H1 (cell line): ENCODE measurements around the gene FOXN3. TPM values are rescaled to one million over a fixed set of nuclear protein-coding genes. Genes with fewer than 3 reads are reported as not detected.

Experiments
- CTCF ChIA-PET: fragments of 300-600 bp; sonication (Branson Sonifier 250); formaldehyde crosslinking; loops from one replicate; lab custom pipeline; 2021; ENCODE audit not compliant: partially characterized antibody; lab: Charles Lee
- POLR2A ChIA-PET: fragments of 300-600 bp; sonication (Branson Sonifier 250); formaldehyde crosslinking; loops from one replicate; lab custom pipeline; 2021; ENCODE audit warnings: inconsistent platforms; ENCODE audit not compliant: partially characterized antibody; lab: Charles Lee
- DNase-seq, 2 experiments: peaks; one replicate each; pipeline versions ENCODE4 v3.0.0 to v3.0.0-alpha.2; 2010 to 2022; ENCODE audit warnings: low spot score in 2 of 2, low read depth in 1 of 2, mixed read lengths in 1 of 2
- FAIRE-seq: peaks from 2 replicates; lab custom pipeline; 2011; peaks lifted over from hg19 to GRCh38; lab: Jason Lieb, UNC
- H2AFZ ChIP-seq: 2 replicates; pipeline ENCODE4 v1.8.1; 2012; ENCODE audit warnings: low read length, inconsistent platforms
- H2AK5ac ChIP-seq: 2 replicates; pipeline ENCODE4 v1.6.1; 2013; ENCODE audit warnings: low read depth, low read length
- H2BK120ac ChIP-seq: replicated peaks from 2 replicates; pipeline ENCODE3; 2013; ENCODE audit warnings: low read depth, low read length, inconsistent platforms
- H2BK12ac ChIP-seq: 2 replicates; pipeline ENCODE4 v1.6.1; 2013; ENCODE audit warnings: low read depth, low read length
- H2BK15ac ChIP-seq: 2 replicates; pipeline ENCODE4 v1.6.1; 2013; ENCODE audit warnings: low read length
- H2BK20ac ChIP-seq: 2 replicates; pipeline ENCODE4 v1.6.1; 2013; ENCODE audit warnings: low read length
- H2BK5ac ChIP-seq: 2 replicates; pipeline ENCODE4 v1.6.1; 2013; ENCODE audit warnings: low read depth, low read length
- H3K14ac ChIP-seq: 2 replicates; pipeline ENCODE4 v1.6.1; 2013; ENCODE audit warnings: inconsistent platforms; ENCODE audit not compliant: insufficient read length
- H3K18ac ChIP-seq: 2 replicates; pipeline ENCODE4 v1.6.1; 2013; ENCODE audit warnings: low read length; ENCODE audit errors: extremely low read depth
- H3K23ac ChIP-seq: 2 replicates; pipeline ENCODE4 v1.6.1; 2013; ENCODE audit warnings: inconsistent platforms; ENCODE audit not compliant: insufficient read length
- H3K23me2 ChIP-seq: 2 replicates; pipeline ENCODE4 v1.6.1; 2013; ENCODE audit warnings: low read depth, low read length
- H3K27ac ChIP-seq: 2 replicates; pipeline ENCODE4 v1.6.1; 2011; ENCODE audit warnings: low read depth, low read length, inconsistent platforms
- H3K27me3 ChIP-seq, 4 experiments: replicated peaks in 1 of 4; 1 replicate in 1 of 4; 2 replicates in 3 of 4; pipeline versions ENCODE4 v1.6.1 to v1.8.1; 2011 to 2013; ENCODE audit warnings: low read length in 3 of 4, mild to moderate bottlenecking in 3 of 4, inconsistent platforms in 2 of 4, mixed read lengths in 2 of 4, moderate library complexity in 1 of 4; ENCODE audit not compliant: control insufficient read depth in 3 of 4, insufficient read depth in 3 of 4; ENCODE audit errors: extremely low read depth in 1 of 4
- H3K36me3 ChIP-seq, 4 experiments: 2 replicates each; pipeline versions ENCODE4 v1.6.1 to v1.8.1; 2011 to 2013; ENCODE audit warnings: mild to moderate bottlenecking in 4 of 4, low read length in 3 of 4, moderate library complexity in 2 of 4, control low read depth in 1 of 4, inconsistent platforms in 1 of 4; ENCODE audit not compliant: insufficient read depth in 4 of 4, control insufficient read depth in 2 of 4
- H3K4ac ChIP-seq: replicated peaks from 2 replicates; pipeline ENCODE3; 2013; ENCODE audit warnings: low read length, low read depth, mixed read lengths, inconsistent platforms; ENCODE audit not compliant: insufficient read length
- H3K4me1 ChIP-seq, 4 experiments: replicated peaks in 1 of 4; 1 replicate in 1 of 4; 2 replicates in 3 of 4; pipeline versions ENCODE4 v1.6.1 to v1.8.1; 2011 to 2013; ENCODE audit warnings: low read length in 3 of 4, inconsistent platforms in 2 of 4, mixed read lengths in 1 of 4; ENCODE audit not compliant: insufficient read depth in 4 of 4, control insufficient read depth in 3 of 4
- H3K4me2 ChIP-seq, 2 experiments: 2 replicates each; pipeline versions ENCODE4 v1.6.1 to v1.8.1; 2011 to 2013; ENCODE audit warnings: low read depth in 2 of 2, low read length in 2 of 2, control low read depth in 1 of 2, inconsistent platforms in 1 of 2, mild to moderate bottlenecking in 1 of 2; ENCODE audit not compliant: insufficient read depth in 1 of 2
- H3K4me3 ChIP-seq, 4 experiments: fragments of 200-600, 300-600 bp in 1 of 4; sonication (generic), shearing (Covaris generic), sonication (Bioruptor Twin) in 1 of 4; 2 replicates each; pipeline versions ENCODE4 v1.5.1 to v1.8.1; 2011 to 2016; ENCODE audit warnings: low read length in 4 of 4, low read depth in 3 of 4, control low read depth in 2 of 4, inconsistent platforms in 2 of 4, mild to moderate bottlenecking in 2 of 4, mixed read lengths in 1 of 4, moderate library complexity in 1 of 4; ENCODE audit not compliant: insufficient read depth in 2 of 4; ENCODE audit errors: extremely low read depth in 1 of 4
- H3K56ac ChIP-seq: replicated peaks from 2 replicates; pipeline ENCODE3; 2013; ENCODE audit warnings: low read depth, mild to moderate bottlenecking, mixed read lengths, low read length, inconsistent platforms; ENCODE audit not compliant: insufficient read length
- H3K79me1 ChIP-seq: 2 replicates; pipeline ENCODE4 v1.6.1; 2013; ENCODE audit warnings: low read depth, low read length, control low read depth
- H3K79me2 ChIP-seq, 2 experiments: 2 replicates each; pipeline versions ENCODE4 v1.6.1 to v1.8.1; 2012 to 2013; ENCODE audit warnings: low read length in 2 of 2, mild to moderate bottlenecking in 2 of 2, inconsistent platforms in 1 of 2; ENCODE audit not compliant: insufficient read depth in 2 of 2, control insufficient read depth in 1 of 2
- H3K9ac ChIP-seq, 4 experiments: replicated peaks in 1 of 4; 1 replicate in 1 of 4; 2 replicates in 3 of 4; pipeline versions ENCODE4 v1.6.1 to v1.8.1; 2011 to 2013; ENCODE audit warnings: low read depth in 3 of 4, low read length in 3 of 4, control low read depth in 2 of 4, mild to moderate bottlenecking in 2 of 4, moderate library complexity in 2 of 4, inconsistent platforms in 1 of 4; ENCODE audit errors: extremely low read depth in 1 of 4
- H3K9me3 ChIP-seq, 2 experiments: 2 replicates each; pipeline versions ENCODE4 v1.6.1 to v1.8.1; 2012 to 2013; ENCODE audit warnings: mild to moderate bottlenecking in 2 of 2, moderate library complexity in 2 of 2, control low read depth in 1 of 2, inconsistent platforms in 1 of 2, low read depth in 1 of 2, low read length in 1 of 2, mixed read lengths in 1 of 2; ENCODE audit not compliant: insufficient read depth in 2 of 2
- H4K20me1 ChIP-seq, 2 experiments: replicated peaks in 1 of 2; 2 replicates each; pipeline versions ENCODE3 to v1.8.1; 2011 to 2013; ENCODE audit warnings: inconsistent platforms in 2 of 2, low read length in 2 of 2, mild to moderate bottlenecking in 1 of 2; ENCODE audit not compliant: insufficient read depth in 2 of 2, control insufficient read depth in 1 of 2
- H4K5ac ChIP-seq: 2 replicates; pipeline ENCODE4 v1.6.1; 2013; ENCODE audit warnings: low read length, low read depth, mixed read lengths, inconsistent platforms; ENCODE audit not compliant: insufficient read length
- H4K8ac ChIP-seq: 2 replicates; pipeline ENCODE4 v1.8.0; 2013; ENCODE audit warnings: mild to moderate bottlenecking, moderate library complexity, low read length, inconsistent platforms; ENCODE audit not compliant: insufficient read depth; ENCODE audit errors: extremely low read depth
- H4K91ac ChIP-seq: replicated peaks from 2 replicates; pipeline ENCODE3; 2013; ENCODE audit warnings: low read length, mixed read lengths, inconsistent platforms; ENCODE audit not compliant: insufficient read length
- CEBPB ChIP-seq: IDR thresholded peaks from 2 replicates; pipeline ENCODE4 v1.6.1; 2012; ENCODE audit warnings: low read depth, low read length
- SIX5 ChIP-seq: IDR thresholded peaks from 2 replicates; pipeline ENCODE4 v1.6.1; 2011; ENCODE audit warnings: mild to moderate bottlenecking, low read depth, low read length
- SUZ12 ChIP-seq: fragments of 200-600 bp; sonication (generic); IDR thresholded peaks from 2 replicates; pipeline ENCODE4 v1.6.1; 2012; ENCODE audit warnings: mild to moderate bottlenecking, inconsistent platforms, low read length, moderate library complexity, mixed read lengths
- WGBS, 2 experiments: shearing (Covaris generic) in 1 of 2; methylation state at CpG; one replicate each; pipeline versions ENCODE4 v1.1.6 to v1.1.7; 2013 to 2015; ENCODE audit warnings: low lambda C conversion rate in 2 of 2, mixed read lengths in 2 of 2, inconsistent platforms in 1 of 2, low coverage in 1 of 2, missing lambda C conversion rate in 1 of 2; ENCODE audit not compliant: insufficient replicate concordance in 2 of 2, insufficient coverage in 1 of 2, insufficient read length in 1 of 2; ENCODE audit errors: extremely low coverage in 1 of 2, missing lambda C conversion rate in 1 of 2; 5-methylcytosine and 5-hydroxymethylcytosine counted together
- polyA plus RNA-seq, 7 experiments: library from polyadenylated mRNA; depleted of rRNA in 3 of 7; stranded (reverse) in 5 of 7; unstranded in 2 of 7; fragments of >200 nt in 5 of 7; fragments of 200-250 nt in 2 of 7; gene quantifications; 1 replicate in 5 of 7; 2 replicates in 1 of 7; 4 replicates in 1 of 7; pipeline versions ENCODE4 v1.2.1 to v1.2.3, GENCODE V29; 2011 to 2013; ENCODE audit warnings: missing spikeins in 2 of 7, mixed read lengths in 2 of 7
- total RNA-seq: library from RNA; stranded (reverse); fragmentation: NEBNext Ultra II Directional; extraction: Animal tissue kit (Norgen Biotek cat#: 25700); gene quantifications from 2 replicates; pipeline ENCODE4 v1.2.1, GENCODE V29; 2021

FOXN3 gene
- total and polyA plus RNA-seq, 2 of the 8 experiments (the other 6 are each of a cell fraction or from before 2014, with no cell fraction given) = 52.6 to 178 TPM

DNA sequence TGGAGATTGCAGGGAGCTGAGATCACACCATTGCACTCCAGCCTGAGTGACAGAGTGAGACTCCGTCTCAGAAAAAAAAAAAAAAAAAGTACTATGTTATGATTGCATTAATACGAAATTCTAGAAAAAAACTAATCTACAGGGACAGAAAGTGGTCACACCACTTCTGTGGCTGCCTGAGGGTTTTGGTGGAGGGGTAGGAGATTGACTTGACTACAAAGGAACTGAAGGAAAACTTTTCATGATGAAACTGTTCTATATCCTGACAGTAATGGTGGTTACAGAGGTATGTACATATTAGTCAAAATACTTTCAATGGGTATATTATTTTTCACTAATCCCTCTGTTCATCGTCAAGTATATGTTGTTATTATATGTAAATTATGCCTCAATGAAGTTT lies 42.1 kb downstream of the FOXN3 start:
- peaks cover 0 to 10% (median 3%) of the 10 kb centered on the region in 4 experiments; a peak in 3 of 7 replicates for H3K4me1 ChIP-seq
- no peak overlapping the region for H3K9ac ChIP-seq
- H3K56ac ChIP-seq = no peak overlapping the region
- no peaks in the 10 kb centered on the region for H3K36me3 ChIP-seq
- H3K23me2 ChIP-seq = no peaks in the 10 kb centered on the region
- no peak overlapping the region for H3K27ac ChIP-seq
- H3K9me3 ChIP-seq = no peaks in the 10 kb centered on the region
- ChIA-PET CTCF (interaction anchor here (0.7 kb wide), 1 partner anchor 12 kb away, joined by 3 read pairs; no protein-coding TSS in a partner anchor), POLR2A (interaction anchor here (0.7 kb wide), 1 partner anchor 16 kb away, joined by 3 read pairs; no protein-coding TSS in a partner anchor)
- H2BK120ac ChIP-seq = no peak overlapping the region
- no peaks in the 10 kb centered on the region for H3K27me3 ChIP-seq
- H3K4me2 ChIP-seq = no peak overlapping the region
- no peak overlapping the region for H4K8ac ChIP-seq
- H3K23ac ChIP-seq = no peak overlapping the region
- peaks cover 9 to 100% of the 10 kb centered on the region in 2 experiments; a peak in 3 of 4 replicates for H3K79me2 ChIP-seq
- H2BK20ac ChIP-seq = no peak overlapping the region
- DNase-seq = no peak
- H4K91ac ChIP-seq = no peak overlapping the region
- H3K79me1 ChIP-seq = peaks cover 2% of the 10 kb centered on the region
- FAIRE-seq = no peak
- no peak overlapping the region for H2BK15ac ChIP-seq
- H3K4ac ChIP-seq = no peak overlapping the region
- H2AFZ ChIP-seq = no peak overlapping the region
- WGBS, 2 experiments = 82% methylated on average over 2 of the region's 3 CpGs; no CpG with 5 or more reads in 1 of the 2 experiments
- H3K18ac ChIP-seq = no peak overlapping the region
- H3K4me3 ChIP-seq = no peak overlapping the region
- no peak overlapping the region for H2BK12ac ChIP-seq
- no peak overlapping the region for H4K5ac ChIP-seq
- H2BK5ac ChIP-seq = no peak overlapping the region
- H4K20me1 ChIP-seq = peaks cover 7% of the 10 kb centered on the region in 2 experiments
- no peak overlapping the region for H2AK5ac ChIP-seq
- H3K14ac ChIP-seq = no peak overlapping the region
- no peak for TF ChIP-seq CEBPB
- no peak for TF ChIP-seq SIX5
- no peak for TF ChIP-seq SUZ12
